Common myeloid progenitor, CD34-positive (primary cell): Measurements from ENCODE around the gene STRN4.

ENCODE experiments used
- CTCF ChIA-PET: fragments of 350-600 bp; sonication (Branson Sonifier 250); formaldehyde crosslinking; loops from one replicate; lab custom pipeline; 2021; ENCODE audit warnings: antibody characterized with exemption; lab: Charles Lee
- POLR2A ChIA-PET: fragments of 350-600 bp; sonication (Branson Sonifier 250); formaldehyde crosslinking; loops from one replicate; lab custom pipeline; 2021; ENCODE audit warnings: antibody characterized with exemption; lab: Charles Lee
- DNase-seq, 3 donors: peaks; one replicate each; pipeline versions ENCODE4 v3.0.0 to v3.0.0-alpha.2; 2013
- H3K27ac ChIP-seq, 2 experiments: 1 replicate in 1 of 2; 2 replicates in 1 of 2; pipeline ENCODE4 v1.7.0; 2013; ENCODE audit warnings: inconsistent platforms in 2 of 2, low read length in 2 of 2, mild to moderate bottlenecking in 2 of 2, low read depth in 1 of 2, moderate library complexity in 1 of 2; ENCODE audit not compliant: severe bottlenecking in 2 of 2, insufficient read depth in 1 of 2, poor library complexity in 1 of 2
- H3K27me3 ChIP-seq, 5 experiments: replicated peaks in 2 of 5; 1 replicate in 3 of 5; 2 replicates in 2 of 5; pipeline versions ENCODE4 v1.6.1 to v1.7.0; 2013; ENCODE audit warnings: low read length in 4 of 5, mild to moderate bottlenecking in 2 of 5, moderate library complexity in 2 of 5, inconsistent platforms in 1 of 5; ENCODE audit not compliant: insufficient read depth in 5 of 5, control insufficient read depth in 4 of 5
- H3K36me3 ChIP-seq, 4 experiments: 1 replicate in 2 of 4; 2 replicates in 2 of 4; pipeline versions ENCODE4 v1.6.1 to v1.7.0; 2013; ENCODE audit warnings: low read length in 3 of 4, control low read depth in 1 of 4, mild to moderate bottlenecking in 1 of 4; ENCODE audit not compliant: control insufficient read depth in 4 of 4, insufficient read depth in 4 of 4
- H3K4me1 ChIP-seq, 4 experiments: 1 replicate in 3 of 4; 2 replicates in 1 of 4; pipeline versions ENCODE4 v1.6.1 to v1.7.1; 2013; ENCODE audit warnings: low read length in 3 of 4, mild to moderate bottlenecking in 3 of 4, control low read depth in 1 of 4, inconsistent platforms in 1 of 4, moderate library complexity in 1 of 4; ENCODE audit not compliant: control insufficient read depth in 4 of 4, insufficient read depth in 4 of 4; ENCODE audit errors: control extremely low read depth in 1 of 4
- H3K4me3 ChIP-seq, 7 experiments: 1 replicate in 4 of 7; 2 replicates in 3 of 7; pipeline versions ENCODE4 v1.5.1 to v1.7.0; 2013; ENCODE audit warnings: mild to moderate bottlenecking in 7 of 7, low read length in 6 of 7, moderate library complexity in 6 of 7, inconsistent platforms in 2 of 7, low read depth in 2 of 7, control low read depth in 1 of 7; ENCODE audit not compliant: insufficient read depth in 4 of 7, control insufficient read depth in 1 of 7; ENCODE audit errors: extremely low read depth in 1 of 7
- H3K9me3 ChIP-seq, 5 experiments: 1 replicate in 4 of 5; 2 replicates in 1 of 5; pipeline versions ENCODE4 v1.6.1 to v1.7.1; 2013; ENCODE audit warnings: low read length in 4 of 5, mild to moderate bottlenecking in 2 of 5, inconsistent platforms in 1 of 5, low read depth in 1 of 5, moderate library complexity in 1 of 5; ENCODE audit not compliant: control insufficient read depth in 4 of 5, insufficient read depth in 2 of 5; ENCODE audit errors: control extremely low read depth in 1 of 5
- WGBS: methylation state at CpG from one replicate; pipeline ENCODE4 v1.1.5; 2013; ENCODE audit not compliant: insufficient coverage; 5-methylcytosine and 5-hydroxymethylcytosine counted together

Gene STRN4

GRCh38 chr19:46745030-46745429 is 1.2 kb downstream of the STRN4 start:
- H3K4me1 ChIP-seq = peaks cover 0 to 26% (median 17%) of the 10 kb centered on the region in 4 experiments
- WGBS = 38% methylated on average over 8 of the region's 8 CpGs
- no peaks in the 10 kb centered on the region for H3K9me3 ChIP-seq
- H3K4me3 ChIP-seq = peak overlapping the region; percentile 58 to 93 (median 89)
- no peak for DNase-seq
- H3K27me3 ChIP-seq = no peaks in the 10 kb centered on the region
- ChIA-PET CTCF (interaction anchor here (0.8 to 1.4 kb wide), 4 partner anchors 9 to 96 kb away, joined by 3 to 10 read pairs (median 3); no protein-coding TSS in a partner anchor), POLR2A (interaction anchor here (1.2 kb wide), 1 partner anchor 15 kb away, joined by 4 read pairs; no protein-coding TSS in a partner anchor)
- H3K27ac ChIP-seq = peak overlapping the region in 1 of 2 experiments; percentile 89
- H3K36me3 ChIP-seq = peaks cover 0 to 13% (median 5%) of the 10 kb centered on the region in 4 experiments

- POLR2A ChIA-PET = interaction anchor here (1.8 kb wide), 1 partner anchor 45 kb away, joined by 4 read pairs; the partner anchor contains the start of gene SLC1A5
- 95% methylated on average over 6 of the region's 12 CpGs for WGBS
- Histone ChIP-seq H3K9me3 (no peaks in the 10 kb centered on the region), H3K27me3 (no peaks in the 10 kb centered on the region), H3K36me3 (peaks cover 4 to 19% (median 8%) of the 10 kb centered on the region in 4 experiments), H3K4me1 (peaks cover 0 to 26% (median 17%) of the 10 kb centered on the region in 4 experiments), H3K4me3 (peak overlapping the region in 3 of 7 experiments; percentile 58 to 93 (median 91)), H3K27ac (no peak overlapping the region)
- DNase-seq = no peak
- CTCF ChIA-PET = interaction anchor here (1.1 to 1.5 kb wide), 6 partner anchors 8 to 97 kb away, joined by 3 to 10 read pairs (median 3); no protein-coding TSS in a partner anchor
These were observed 2.1 kb downstream of the STRN4 start for GRCh38 chr19:46744005-46744691.

GRCh38 chr19:46742926-46743480 is 3.2 kb downstream of the STRN4 start:
- CTCF ChIA-PET = interaction anchor here (1.1 to 2.4 kb wide), 6 partner anchors 9 to 129 kb away, joined by 3 to 14 read pairs (median 3); no protein-coding TSS in a partner anchor
- peaks cover 0 to 26% (median 17%) of the 10 kb centered on the region in 4 experiments for H3K4me1 ChIP-seq
- no peak for DNase-seq
- peaks cover 2 to 31% (median 14%) of the 10 kb centered on the region in 4 experiments for H3K36me3 ChIP-seq
- no peak overlapping the region for H3K27ac ChIP-seq
- no peaks in the 10 kb centered on the region for H3K27me3 ChIP-seq
- POLR2A ChIA-PET = interaction anchor here (0.6 to 1.8 kb wide), 2 partner anchors 46 to 311 kb away, joined by 3 to 4 read pairs; partner anchors contain the start of gene SLC1A5
- no peak overlapping the region for H3K4me3 ChIP-seq
- H3K9me3 ChIP-seq = no peaks in the 10 kb centered on the region
- 100% methylated on average over 1 of the region's 4 CpGs for WGBS

DNA sequence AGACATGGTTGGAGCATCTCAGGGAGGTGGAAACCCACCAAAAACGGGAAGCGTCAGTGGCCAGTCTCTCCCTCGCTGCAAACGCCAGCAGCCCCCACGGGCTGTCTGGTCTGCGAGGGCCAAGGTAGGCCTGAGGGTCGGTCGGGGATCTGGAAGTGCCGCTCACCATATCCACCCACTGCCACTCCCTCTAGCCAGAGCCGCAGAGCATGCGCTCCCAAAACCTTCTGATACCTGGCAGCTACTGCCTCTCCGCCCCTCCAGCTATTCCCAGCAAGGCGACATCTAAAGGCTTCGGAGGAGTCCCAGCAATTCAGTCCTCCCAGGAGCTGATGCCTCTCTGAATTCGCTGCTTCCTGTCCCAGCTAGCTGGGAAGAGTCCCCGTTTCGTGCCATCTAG is 4.8 kb downstream of the STRN4 start:
- POLR2A ChIA-PET = interaction anchor here (0.9 kb wide), 1 partner anchor 11 kb away, joined by 3 read pairs; no protein-coding TSS in a partner anchor
- Histone ChIP-seq H3K36me3 (peaks cover 2 to 46% (median 26%) of the 10 kb centered on the region in 4 experiments), H3K27me3 (no peaks in the 10 kb centered on the region), H3K4me3 (no peak overlapping the region), H3K4me1 (peaks cover 0 to 20% (median 15%) of the 10 kb centered on the region in 4 experiments), H3K9me3 (no peaks in the 10 kb centered on the region), H3K27ac (no peak overlapping the region)
- CTCF ChIA-PET = interaction anchor here (1.2 to 2.4 kb wide), 9 partner anchors 9 to 78 kb away, joined by 3 to 14 read pairs (median 6); no protein-coding TSS in a partner anchor
- DNase-seq = no peak
- 90% methylated on average over 13 of the region's 17 CpGs for WGBS

DNA sequence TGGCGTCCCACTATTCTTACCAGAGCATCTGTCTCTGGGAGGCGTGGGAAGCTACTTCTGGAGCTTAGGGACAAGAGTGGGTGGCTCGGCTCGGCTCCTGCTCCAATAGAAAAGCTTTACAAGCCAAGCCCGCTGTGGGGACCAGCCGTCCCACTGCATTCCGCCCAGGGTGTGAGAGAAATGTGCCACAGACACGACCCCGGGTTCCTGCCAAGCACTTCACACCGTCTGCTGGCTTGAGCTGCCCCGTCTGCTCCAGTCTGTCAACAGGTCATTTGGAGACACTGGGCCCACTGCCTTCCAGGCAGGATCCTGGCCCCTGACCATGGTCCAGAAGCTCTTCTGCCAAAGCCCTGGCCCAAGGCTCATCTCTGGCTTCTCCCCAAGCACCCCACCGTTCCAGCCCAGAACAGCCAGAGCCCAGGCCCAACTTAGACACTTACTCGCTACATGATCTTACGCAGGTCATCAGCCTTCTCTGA is 6.9 kb downstream of the STRN4 start:
- Histone ChIP-seq H3K27ac (peak overlapping the region in 1 of 2 experiments; percentile 22), H3K4me3 (no peak overlapping the region), H3K4me1 (peaks cover 0 to 13% (median 4%) of the 10 kb centered on the region in 4 experiments), H3K27me3 (no peaks in the 10 kb centered on the region), H3K9me3 (no peaks in the 10 kb centered on the region), H3K36me3 (peaks cover 2 to 53% (median 31%) of the 10 kb centered on the region in 4 experiments)
- 96% methylated on average over 14 of the region's 14 CpGs for WGBS
- ChIA-PET POLR2A (no interaction called here), CTCF (interaction anchor here (0.7 to 1.4 kb wide), 3 partner anchors 11 to 137 kb away, joined by 3 to 11 read pairs (median 5); no protein-coding TSS in a partner anchor)
- no peak for DNase-seq

DNA sequence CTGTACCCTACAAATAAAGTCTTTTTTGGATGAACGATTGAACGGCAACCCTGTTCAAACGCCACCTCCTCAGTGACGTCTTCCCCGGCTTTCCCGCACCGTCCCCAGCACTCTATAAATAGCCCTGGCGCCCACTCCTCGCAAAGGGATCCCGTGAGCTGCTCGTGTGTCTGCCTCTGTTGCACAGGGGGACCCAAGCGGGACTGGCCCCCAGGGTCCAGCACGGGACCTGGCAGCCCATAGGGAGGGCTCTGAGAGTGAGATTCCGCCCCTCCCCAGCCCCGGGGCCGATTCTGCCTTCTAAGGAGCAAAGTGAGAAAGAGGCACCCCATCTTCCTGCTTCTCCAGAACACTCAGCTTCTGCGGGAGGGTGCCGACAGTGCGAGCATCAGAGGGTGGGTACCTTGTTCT is 8.5 kb downstream of the STRN4 start:
- Histone ChIP-seq H3K27me3 (no peaks in the 10 kb centered on the region), H3K4me1 (peaks cover 3 to 23% (median 6%) of the 10 kb centered on the region in 4 experiments), H3K9me3 (no peaks in the 10 kb centered on the region), H3K36me3 (peaks cover 2 to 68% (median 44%) of the 10 kb centered on the region in 4 experiments), H3K27ac (no peak overlapping the region), H3K4me3 (no peak overlapping the region)
- WGBS = 97% methylated on average over 13 of the region's 19 CpGs
- CTCF ChIA-PET = interaction anchor here (0.6 to 15.9 kb wide), 4 partner anchors 11 to 103 kb away, joined by 3 to 356 read pairs (median 4); partner anchors contain the start of gene PRKD2
- POLR2A ChIA-PET = no interaction called here
- DNase-seq = no peak
